Cardiac septum (tissue), 1 donor: ENCODE results near the gene ZBTB38. TPM values are rescaled to one million over a fixed set of nuclear protein-coding genes. Genes with fewer than 3 reads are reported as not detected.

Source experiments
- DNase-seq: peaks from one replicate; pipeline ENCODE4 v3.0.0-alpha.2; 2020; ENCODE audit warnings: low spot score
- intact Hi-C: fragments of 100-400 bp; cut with DNase I; formaldehyde crosslinking; loops from one replicate; pipeline ENCODE4 v1.14.0; 2022
- total RNA-seq: library from RNA; stranded (reverse); fragmentation: NEBNext Ultra II Directional; extraction: Animal tissue kit (Norgen Biotek cat#: 25700); gene quantifications from one replicate; pipeline ENCODE4 v1.2.1, GENCODE V29; 2021
- donor health status: DM: no; HTN: no; CAD: no.

Gene ZBTB38
- total RNA-seq, 1 donor from 2014 or later: 119 TPM

- intact Hi-C loops: no loop called here
Observed at GRCh38 chr3:141395005-141395589, 26.8 kb downstream of the ZBTB38 start.

GRCh38 chr3:141397996-141398395 is 29.7 kb downstream of the ZBTB38 start:
- intact Hi-C loops: no loop called here
- no peak for DNase-seq

More at GRCh38 chr3:141395005-141395589, 26.8 kb downstream of the ZBTB38 start:
- no peak for DNase-seq

- no peak for DNase-seq
- intact Hi-C loops: no loop called here
Observed at GRCh38 chr3:141399200-141399599, 30.9 kb downstream of the ZBTB38 start.

GRCh38 chr3:141400073-141400971 is 32.0 kb downstream of the ZBTB38 start:
- intact Hi-C loops: no loop called here
- no peak for DNase-seq

GRCh38 chr3:141401095-141401494 is 32.8 kb downstream of the ZBTB38 start:
- no peak for DNase-seq
- intact Hi-C loops: no loop called here

GRCh38 chr3:141401573-141402475 is 33.5 kb downstream of the ZBTB38 start:
- intact Hi-C loops: loop anchor here (1.0 to 2.0 kb wide), 2 partner anchors 34 to 39 kb away; partner anchors contain the start of gene ZBTB38
- DNase-seq: no peak

- intact Hi-C loops: loop anchor here (1.0 to 2.0 kb wide), 2 partner anchors 34 to 38 kb away; partner anchors contain the start of gene ZBTB38
- DNase-seq: peak; percentile 87
Observed at GRCh38 chr3:141402476-141403171, 34.3 kb downstream of the ZBTB38 start.

GRCh38 chr3:141403576-141403975 is 35.3 kb downstream of the ZBTB38 start:
- intact Hi-C loops: loop anchor here (2.0 kb wide), 1 partner anchor 37 kb away; no protein-coding TSS in a partner anchor
- no peak for DNase-seq

GRCh38 chr3:141405025-141405424 is 36.7 kb downstream of the ZBTB38 start:
- DNase-seq: no peak
- intact Hi-C loops: no loop called here

- intact Hi-C loops: no loop called here
- DNase-seq: no peak
Observed at GRCh38 chr3:141405591-141405990, 37.3 kb downstream of the ZBTB38 start.

- no peak for DNase-seq
Observed at GRCh38 chr3:141406265-141406664, 38.0 kb downstream of the ZBTB38 start.

GRCh38 chr3:141407047-141407446 is 38.7 kb downstream of the ZBTB38 start:
- no peak for DNase-seq
- intact Hi-C loops: no loop called here

More at GRCh38 chr3:141406265-141406664, 38.0 kb downstream of the ZBTB38 start:
- intact Hi-C loops: no loop called here

- intact Hi-C loops: no loop called here
- DNase-seq: no peak
Observed at GRCh38 chr3:141407825-141408224, 39.5 kb downstream of the ZBTB38 start.

- DNase-seq: no peak
- intact Hi-C loops: no loop called here
Observed at GRCh38 chr3:141408596-141408995, 40.3 kb downstream of the ZBTB38 start.

GRCh38 chr3:141409940-141410241 is 41.6 kb downstream of the ZBTB38 start:
- DNase-seq: no peak
- intact Hi-C loops: loop anchor here (2.0 kb wide), 1 partner anchor 41 kb away; the partner anchor contains the start of gene ZBTB38

GRCh38 chr3:141410408-141410807 is 42.1 kb downstream of the ZBTB38 start:
- intact Hi-C loops: loop anchor here (2.0 kb wide), 1 partner anchor 42 kb away; the partner anchor contains the start of gene ZBTB38
- DNase-seq: peak; percentile 82

- intact Hi-C loops: loop anchor here (1.0 to 2.0 kb wide), 2 partner anchors 31 to 42 kb away; partner anchors contain the start of gene ZBTB38
- DNase-seq: no peak
Observed at GRCh38 chr3:141410846-141411245, 42.5 kb downstream of the ZBTB38 start.

GRCh38 chr3:141411251-141411771 is 43.0 kb downstream of the ZBTB38 start:
- no peak for DNase-seq
- intact Hi-C loops: loop anchor here (1.0 to 2.0 kb wide), 2 partner anchors 31 to 43 kb away; partner anchors contain the start of gene ZBTB38
